ENCODE results near the gene ZYG11A.

The ZYG11A gene

DNA sequence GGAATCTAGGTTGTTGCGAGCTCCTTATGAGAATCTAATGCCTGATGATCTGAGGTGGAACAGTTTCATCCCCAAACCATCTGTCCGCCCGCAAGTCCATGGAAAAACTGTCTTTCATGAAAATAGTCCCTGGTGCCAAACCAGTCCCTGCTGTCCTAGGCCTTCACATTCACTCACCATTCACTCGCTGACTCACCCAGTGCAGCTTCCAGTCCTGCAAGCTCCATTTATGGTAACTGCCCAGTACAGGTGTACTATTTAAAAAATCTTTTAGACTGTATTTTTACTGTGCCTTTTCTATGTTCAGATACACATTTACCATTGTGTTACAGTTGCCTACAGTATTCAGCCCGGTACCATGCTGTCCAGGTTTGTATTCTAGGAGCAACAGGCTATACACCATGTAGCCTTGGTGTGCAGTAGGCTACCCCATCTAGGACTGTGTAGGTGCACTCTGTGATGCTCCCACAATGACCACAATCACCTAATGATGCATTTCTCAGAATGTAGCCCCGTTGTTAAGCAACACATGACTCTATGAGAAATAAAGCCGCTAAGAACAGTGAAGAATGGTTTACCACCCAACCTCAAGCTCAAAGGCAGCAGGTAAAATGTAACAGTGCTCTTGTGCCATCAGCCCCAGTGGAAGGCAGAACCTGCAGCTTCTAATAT lies 76.6 kb downstream of the ZYG11A start:
- no peak for DNase-seq

DNA sequence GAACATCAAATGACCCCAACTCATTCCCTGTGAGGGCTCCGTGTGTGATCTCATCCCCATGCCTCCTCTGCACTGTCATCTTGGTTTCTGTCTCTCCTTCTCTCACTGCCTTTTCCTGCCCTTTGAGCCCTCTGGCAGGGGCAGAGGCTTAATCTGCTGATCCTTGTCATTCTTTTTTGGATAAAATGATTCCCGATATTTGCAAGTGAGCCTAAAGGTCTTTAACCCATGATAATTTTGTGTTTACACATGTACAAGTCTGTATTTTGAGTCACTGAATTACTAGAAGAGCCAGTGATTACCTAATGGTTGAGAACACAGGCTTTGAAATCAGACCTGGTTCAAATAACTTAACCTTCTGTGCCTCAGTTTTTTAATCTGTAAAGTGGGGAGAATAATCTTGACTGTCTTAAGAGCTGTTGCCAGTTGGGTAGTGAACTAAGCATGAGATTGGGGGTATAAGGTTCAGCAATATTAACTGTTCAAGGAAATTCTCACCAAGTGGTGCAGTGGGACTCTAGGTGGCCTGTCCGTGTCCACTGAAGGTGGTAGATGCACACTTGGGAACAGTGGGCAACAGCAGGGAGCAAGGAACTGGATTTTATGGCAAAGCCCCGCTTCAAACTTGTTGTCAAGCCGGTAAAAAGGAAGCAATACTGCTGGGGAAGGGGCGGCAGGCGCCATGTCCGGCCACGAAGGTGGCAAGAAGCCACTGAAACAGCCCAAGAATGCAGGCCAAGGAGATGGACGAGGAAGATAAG lies 77.3 kb downstream of the ZYG11A start:
- DNase-seq, result no peak

DNA sequence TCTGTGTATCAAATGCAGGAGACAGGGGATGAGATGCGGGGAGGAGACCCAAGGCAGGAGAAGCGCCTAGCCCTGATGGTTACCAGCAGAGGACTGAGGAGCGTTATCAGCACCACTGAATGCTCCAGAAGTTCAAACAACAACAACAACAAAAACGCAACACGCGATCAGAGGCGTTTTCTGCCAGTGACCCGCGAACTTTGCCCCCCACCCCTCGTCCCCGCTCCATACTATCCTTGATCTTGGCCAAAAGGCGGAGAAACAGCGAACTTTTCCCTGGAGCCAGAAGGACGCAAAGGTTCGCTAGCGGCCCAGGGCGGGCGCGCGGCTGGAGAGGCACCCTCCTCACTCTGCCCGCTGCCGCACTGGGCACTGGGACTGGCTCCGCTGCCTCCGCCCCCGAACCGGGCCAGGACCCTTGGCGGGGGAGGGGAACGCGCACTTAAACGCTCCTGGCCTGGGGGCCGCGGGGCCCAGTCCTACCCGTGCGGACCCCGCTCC lies 78.3 kb downstream of the ZYG11A start:
- DNase-seq, result no peak

DNA sequence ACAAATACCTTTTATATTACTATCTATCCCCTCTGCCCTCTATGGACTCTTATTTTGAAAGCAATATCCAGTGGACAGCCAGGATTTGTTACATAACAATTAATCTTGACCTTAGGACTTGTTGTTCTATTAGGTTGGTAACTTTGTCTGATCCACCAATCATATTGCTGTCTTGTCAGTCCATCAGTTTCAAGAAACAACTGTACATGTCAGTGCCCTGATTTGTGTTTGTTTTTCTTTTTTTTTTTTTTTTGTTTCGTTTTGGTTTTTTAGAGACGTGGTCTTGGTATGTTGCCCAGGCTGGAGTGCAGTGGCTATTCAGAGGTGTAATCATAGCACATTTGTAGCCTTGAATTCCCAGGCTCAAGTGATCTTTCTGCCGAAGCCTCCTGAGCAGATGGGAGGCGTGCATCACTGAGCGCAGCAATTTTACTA lies 83.0 kb downstream of the ZYG11A start:
- DNase-seq, result no peak

DNA sequence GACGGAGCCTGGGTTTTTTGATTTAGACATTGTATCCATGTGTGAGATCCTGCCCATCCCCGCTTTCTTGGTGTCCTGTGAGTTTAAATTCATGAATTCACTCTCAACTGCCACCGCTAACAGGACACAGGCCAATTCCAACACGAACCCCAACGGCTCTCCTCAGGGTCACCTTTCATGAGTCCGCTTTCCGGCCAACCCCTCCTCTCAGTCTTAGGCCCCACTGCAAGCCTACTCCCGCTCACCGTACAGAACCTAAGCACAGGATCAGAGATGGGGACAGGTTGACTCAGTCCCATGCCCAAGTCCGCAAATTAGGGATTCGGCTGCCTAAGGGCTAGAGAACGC lies 84.3 kb downstream of the ZYG11A start:
- no peak for DNase-seq

DNA sequence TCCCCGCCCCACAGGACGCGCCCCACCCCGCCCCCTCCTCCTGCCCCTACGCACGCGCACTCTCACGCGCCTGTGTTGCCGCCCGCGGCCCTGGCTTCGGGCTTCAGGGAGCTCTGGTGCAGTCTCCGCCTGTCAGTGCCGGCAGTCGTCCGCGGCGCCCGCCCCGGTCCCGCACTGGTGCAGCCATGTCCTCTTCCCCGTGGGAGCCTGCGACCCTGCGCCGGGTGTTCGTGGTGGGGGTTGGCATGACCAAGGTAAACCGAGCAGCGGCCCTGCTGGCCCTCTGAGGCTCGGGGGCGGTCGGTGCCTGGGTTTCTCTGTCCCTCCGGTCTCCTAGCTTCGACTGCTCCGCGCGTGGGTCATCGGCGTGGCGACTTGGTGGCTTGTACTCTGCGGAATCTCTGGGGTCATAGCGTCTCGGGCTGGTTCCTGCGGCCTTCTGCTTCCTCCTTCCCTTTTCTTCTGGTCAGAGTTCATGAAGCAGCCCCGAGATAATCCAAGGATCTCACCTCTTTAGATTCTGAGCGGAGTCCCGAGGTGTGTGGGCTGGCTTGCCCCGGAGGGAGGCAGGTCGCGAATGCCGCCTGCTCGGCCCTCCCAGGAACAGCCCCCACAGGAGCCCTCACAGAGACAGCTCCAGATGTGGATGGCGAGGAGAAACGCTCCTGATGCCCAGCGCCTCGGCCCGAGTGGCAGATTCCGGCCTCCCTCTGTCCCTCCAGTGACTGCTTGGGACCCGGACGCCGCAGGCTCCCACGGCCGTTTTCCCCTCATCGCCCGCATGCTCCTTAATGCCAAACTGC lies 84.9 kb downstream of the ZYG11A start, which contains the start of gene SCP2:
SCP2 (plus strand) TSS at position 65 of the 803 bp plus-strand sequence; CDS start at position 186, 121 bp downstream.
- DNase-seq, result peak; percentile 63

DNA sequence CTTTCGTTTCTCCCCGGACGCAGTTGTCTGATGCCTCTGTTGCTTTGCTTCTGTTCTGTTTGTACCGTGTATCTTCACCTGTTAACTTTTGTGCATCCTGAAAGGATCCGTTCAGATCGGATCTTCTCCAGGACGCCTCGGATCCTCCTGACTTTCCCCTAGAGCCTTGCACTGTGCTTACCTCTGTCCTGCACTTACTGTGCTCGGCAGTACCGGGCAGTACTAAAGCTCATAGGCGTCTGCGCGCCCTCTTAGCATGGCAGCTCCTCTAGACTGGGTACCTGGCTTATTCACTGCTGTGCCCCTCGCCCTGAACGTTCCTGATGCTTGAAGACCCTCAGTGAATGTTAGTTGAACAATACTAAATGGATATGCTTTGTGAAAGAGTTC lies 85.5 kb downstream of the ZYG11A start:
- no peak for DNase-seq

DNA sequence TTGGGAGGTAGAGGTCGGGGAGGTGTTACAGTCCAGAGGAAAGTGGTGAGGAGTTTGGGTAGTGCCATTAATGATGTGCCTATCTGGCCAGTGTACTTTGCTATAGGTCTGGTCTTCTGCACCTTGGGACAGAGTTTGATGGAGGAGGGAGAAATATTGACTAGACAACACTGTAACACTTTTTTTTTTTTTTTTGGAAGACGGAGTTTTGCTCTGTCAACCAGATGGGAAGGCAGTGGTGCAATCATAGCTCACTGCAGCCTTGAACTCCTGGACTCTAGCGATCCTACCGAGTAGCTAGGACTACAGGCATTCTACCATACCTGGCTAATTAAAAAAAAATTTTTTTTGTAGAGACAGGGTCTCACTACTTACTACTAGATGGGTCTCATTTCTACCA lies 86.5 kb downstream of the ZYG11A start:
- DNase-seq, result no peak

DNA sequence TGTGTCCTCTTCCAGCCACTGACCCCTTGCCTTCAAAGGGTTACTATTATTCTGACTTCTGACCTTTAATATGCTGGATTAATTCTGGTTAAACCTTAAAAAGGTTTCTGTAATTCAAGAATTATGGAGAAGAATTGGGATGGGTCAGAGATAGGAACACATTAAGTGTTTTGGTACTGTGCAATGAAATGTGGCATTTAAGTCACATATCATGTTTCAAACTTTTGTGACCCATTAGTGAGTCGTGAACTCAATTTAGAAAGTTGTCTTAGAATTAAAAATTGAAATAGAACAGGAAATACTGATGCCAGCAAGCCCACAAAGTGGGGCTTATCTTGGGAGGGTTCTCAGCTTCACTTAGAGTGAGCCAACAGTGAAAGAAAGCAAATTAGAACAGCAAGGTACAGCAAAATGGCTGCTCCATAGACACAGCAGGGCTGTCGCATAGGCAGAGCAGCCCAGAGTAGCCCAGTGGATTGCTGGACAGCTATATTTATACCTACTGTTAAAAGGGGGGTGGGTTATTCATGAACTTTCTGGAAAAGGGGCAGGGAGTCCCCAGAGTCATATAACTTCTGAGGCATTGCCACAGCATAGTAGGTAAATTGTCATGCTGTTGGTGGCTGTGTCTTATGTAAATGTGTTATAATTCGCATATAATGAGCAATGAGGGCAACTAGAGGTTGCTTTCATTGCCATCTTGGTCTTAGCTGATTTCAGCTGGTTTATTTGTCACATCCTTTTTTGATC lies 95.0 kb downstream of the ZYG11A start:
- DNase-seq, result no peak

DNA sequence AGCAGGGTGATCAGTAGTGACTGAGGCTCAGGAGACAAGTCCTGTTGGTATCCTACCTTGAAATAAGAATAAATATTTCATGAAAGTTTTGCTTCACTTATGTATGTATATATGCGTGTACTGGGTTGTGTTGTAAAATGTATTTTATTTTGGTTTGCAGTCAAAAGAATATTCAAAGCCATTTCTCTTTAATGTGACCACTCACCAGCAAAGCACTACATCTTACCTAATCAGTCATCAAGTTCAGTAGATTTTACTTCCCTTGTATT lies 95.6 kb downstream of the ZYG11A start:
- DNase-seq, result no peak

DNA sequence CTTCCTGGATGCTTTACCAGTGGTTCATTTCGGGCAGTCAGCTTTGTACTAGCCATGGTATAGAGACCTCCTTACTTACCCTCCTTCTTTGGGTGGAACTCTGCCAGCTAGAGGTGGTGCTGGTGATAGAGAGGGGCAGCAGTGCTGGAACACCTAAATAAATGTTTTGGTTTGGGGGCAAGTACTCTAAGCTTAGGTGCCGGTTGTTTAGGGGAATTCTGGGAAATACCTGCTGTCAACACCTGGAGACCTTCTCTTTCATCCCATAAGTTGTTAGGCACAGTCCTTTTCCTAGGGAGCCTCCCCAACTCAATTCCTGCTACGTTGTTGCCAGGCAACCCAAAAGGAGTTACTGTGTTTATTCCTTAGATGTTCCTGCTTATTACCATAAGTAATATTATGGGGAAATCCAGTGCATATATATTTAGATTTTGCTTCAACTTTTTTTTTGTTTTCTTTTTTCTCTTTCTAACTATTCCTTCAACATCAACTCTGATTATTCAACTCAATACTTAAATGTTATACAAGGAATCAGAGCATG lies 101.4 kb downstream of the ZYG11A start:
- DNase-seq, result no peak

DNA sequence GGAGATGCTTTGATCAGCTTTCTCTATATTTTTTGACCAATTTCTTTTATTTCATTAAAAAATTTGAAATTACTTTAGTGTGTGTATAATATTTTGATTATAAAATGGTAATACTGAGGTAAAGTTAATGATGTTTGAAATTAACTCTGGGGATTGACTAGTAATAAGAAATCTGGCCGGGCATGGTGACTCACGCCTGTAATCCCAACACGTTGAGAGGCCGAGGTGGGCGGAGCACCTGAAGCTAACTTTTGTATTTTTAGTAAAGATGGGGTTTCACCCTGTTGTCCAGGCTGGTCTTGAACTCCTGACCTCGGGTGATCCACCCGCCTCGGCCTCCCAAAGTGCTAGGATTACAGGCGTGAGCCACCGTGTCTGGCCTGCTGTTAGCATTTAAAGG lies 102.0 kb downstream of the ZYG11A start:
- DNase-seq, result no peak
